B cell (primary cell): ENCODE data around the gene LHPP. TPM values are rescaled to one million over a fixed set of nuclear protein-coding genes. Genes with fewer than 3 reads are reported as not detected.
A peak's percentile ranks its signal among the peaks of the same experiment; 100 is the strongest.

Experiments used
- ATAC-seq: fragments of 200-7000 bp; cut with Tn5 transposase; one replicate; pipeline ENCODE4 v1.10.0; 2021; ENCODE audit warnings: low read depth, mild to moderate bottlenecking, moderate number of reproducible peaks, moderate library complexity
- CTCF ChIA-PET: fragments of 350-600 bp; sonication (Branson Sonifier 250); formaldehyde crosslinking; loops from one replicate; lab custom pipeline; 2021; ENCODE audit warnings: antibody characterized with exemption, inconsistent platforms; lab: Charles Lee
- POLR2A ChIA-PET: fragments of 350-600 bp; sonication (Branson Sonifier 250); formaldehyde crosslinking; loops from one replicate; lab custom pipeline; 2021; ENCODE audit warnings: antibody characterized with exemption; lab: Charles Lee
- DNase-seq: peaks from one replicate; pipeline ENCODE4 v3.0.0; 2013
- H2AFZ ChIP-seq: 2 replicates; pipeline ENCODE4 v1.6.1; 2012; ENCODE audit warnings: mild to moderate bottlenecking, low read depth, low read length; ENCODE audit not compliant: insufficient read depth, poor library complexity, severe bottlenecking
- H3K27ac ChIP-seq, 2 donors: 1 replicate in 1 of 2; 2 replicates in 1 of 2; pipeline ENCODE4 v1.5.1; 2012 to 2013; ENCODE audit warnings: low read length in 2 of 2, mild to moderate bottlenecking in 2 of 2, moderate library complexity in 1 of 2
- H3K27me3 ChIP-seq, 4 experiments: fragments of 200-600 bp in 1 of 4; sonication (generic) in 1 of 4; replicated peaks in 1 of 4; 1 replicate in 2 of 4; 2 replicates in 2 of 4; pipeline versions ENCODE4 v1.6.1 to v1.7.0; 2013 to 2016; ENCODE audit warnings: low read length in 3 of 4, mild to moderate bottlenecking in 2 of 4, mixed read lengths in 1 of 4, moderate library complexity in 1 of 4; ENCODE audit not compliant: insufficient read depth in 4 of 4, control insufficient read depth in 3 of 4; ENCODE audit errors: control extremely low read depth in 1 of 4
- H3K36me3 ChIP-seq, 2 experiments: replicated peaks in 1 of 2; 1 replicate in 1 of 2; 2 replicates in 1 of 2; pipeline versions ENCODE4 v1.6.1 to v1.7.1; 2013; ENCODE audit warnings: low read length in 1 of 2; ENCODE audit not compliant: insufficient read depth in 2 of 2, control insufficient read depth in 1 of 2; ENCODE audit errors: control extremely low read depth in 1 of 2, extremely low read depth in 1 of 2
- H3K4me1 ChIP-seq, 2 donors: fragments of 200-600 bp in 1 of 2; sonication (generic) in 1 of 2; 1 replicate in 1 of 2; 2 replicates in 1 of 2; pipeline versions ENCODE4 v1.5.1 to v1.6.1; 2013 to 2017; ENCODE audit warnings: low read length in 2 of 2; ENCODE audit not compliant: control insufficient read depth in 2 of 2, insufficient read depth in 2 of 2
- H3K4me2 ChIP-seq: replicated peaks from 2 replicates; pipeline ENCODE3; 2012; ENCODE audit warnings: mild to moderate bottlenecking, low read depth, low read length; ENCODE audit not compliant: poor library complexity, severe bottlenecking
- H3K4me3 ChIP-seq, 5 experiments: fragments of 200-600 bp in 1 of 5; sonication (generic) in 1 of 5; 1 replicate in 3 of 5; 2 replicates in 2 of 5; pipeline versions ENCODE4 v1.5.1 to v1.7.0; 2011 to 2016; ENCODE audit warnings: low read length in 4 of 5, mild to moderate bottlenecking in 4 of 5, low read depth in 2 of 5, control low read depth in 1 of 5, moderate library complexity in 1 of 5; ENCODE audit not compliant: insufficient read depth in 1 of 5; ENCODE audit errors: control extremely low read depth in 1 of 5, extremely low read depth in 1 of 5
- H3K79me2 ChIP-seq: fragments of 200-600 bp; sonication (generic); one replicate; pipeline ENCODE4 v1.6.0; 2016; ENCODE audit warnings: low read length; ENCODE audit not compliant: control insufficient read depth, insufficient read depth
- H3K9ac ChIP-seq: fragments of 200-600 bp; sonication (generic); 2 replicates; pipeline ENCODE4 v1.6.1; 2017; ENCODE audit warnings: mild to moderate bottlenecking, low read length, moderate library complexity
- H3K9me3 ChIP-seq, 3 donors: one replicate each; pipeline versions ENCODE4 v1.6.1 to v1.7.1; 2013; ENCODE audit warnings: low read length in 2 of 3; ENCODE audit not compliant: control insufficient read depth in 2 of 3, insufficient read depth in 1 of 3; ENCODE audit errors: control extremely low read depth in 1 of 3
- H4K20me1 ChIP-seq: 2 replicates; pipeline ENCODE4 v1.6.0; 2012; ENCODE audit warnings: mild to moderate bottlenecking, low read length; ENCODE audit not compliant: insufficient read depth, control insufficient read depth, poor library complexity, severe bottlenecking
- H3K27ac Mint-ChIP-seq: one replicate; pipeline ENCODE4 v1.8.0; 2021; ENCODE audit warnings: mixed read lengths
- H3K27me3 Mint-ChIP-seq: one replicate; pipeline ENCODE4 v1.8.0; 2021; ENCODE audit warnings: mixed read lengths
- H3K4me1 Mint-ChIP-seq: one replicate; pipeline ENCODE4 v1.8.0; 2021; ENCODE audit warnings: mixed read lengths
- H3K4me3 Mint-ChIP-seq: one replicate; pipeline ENCODE4 v1.8.0; 2021; ENCODE audit warnings: mixed read lengths
- H3K9me3 Mint-ChIP-seq: one replicate; pipeline ENCODE4 v1.8.0; 2022; ENCODE audit warnings: mixed read lengths; ENCODE audit not compliant: insufficient read depth
- EZH2 ChIP-seq: IDR thresholded peaks from 2 replicates; pipeline ENCODE4 v1.6.1; 2012; ENCODE audit warnings: borderline replicate concordance, low read depth, mild to moderate bottlenecking, moderate library complexity, low read length; ENCODE audit not compliant: insufficient read depth, poor library complexity, severe bottlenecking
- WGBS: methylation state at CpG from one replicate; pipeline ENCODE4 v1.1.5; 2013; ENCODE audit warnings: missing lambda C conversion rate; ENCODE audit not compliant: insufficient coverage; 5-methylcytosine and 5-hydroxymethylcytosine counted together
- intact Hi-C: fragments of 100-400 bp; cut with micrococcal nuclease; formaldehyde crosslinking; loops from one replicate; pipeline ENCODE4 v1.10.0; 2022
- polyA plus RNA-seq: library from polyadenylated mRNA; depleted of rRNA; stranded (reverse); fragments of >200 nt; gene quantifications from 2 replicates; pipeline ENCODE4 v1.2.3, GENCODE V29; 2012
- total RNA-seq, 2 donors: library from RNA; stranded (reverse); fragments of 120-200 nt in 1 of 2; gene quantifications; 1 replicate in 1 of 2; 2 replicates in 1 of 2; pipeline versions ENCODE4 v1.2.3 to v1.2.4, GENCODE V29; 2013 to 2022
- TF ChIP-seq, protein P1 (sequence below): fragments of 200-600 bp; IDR thresholded peaks from one replicate; pipeline ENCODE4 v1.8.0; 2022; ENCODE audit warnings: antibody characterized with exemption, mild to moderate bottlenecking

LHPP gene
- total and polyA plus RNA-seq, 2 donors (not counting 1 experiment from before 2014, with no cell fraction given), result 60.2 to 83.5 TPM

DNA sequence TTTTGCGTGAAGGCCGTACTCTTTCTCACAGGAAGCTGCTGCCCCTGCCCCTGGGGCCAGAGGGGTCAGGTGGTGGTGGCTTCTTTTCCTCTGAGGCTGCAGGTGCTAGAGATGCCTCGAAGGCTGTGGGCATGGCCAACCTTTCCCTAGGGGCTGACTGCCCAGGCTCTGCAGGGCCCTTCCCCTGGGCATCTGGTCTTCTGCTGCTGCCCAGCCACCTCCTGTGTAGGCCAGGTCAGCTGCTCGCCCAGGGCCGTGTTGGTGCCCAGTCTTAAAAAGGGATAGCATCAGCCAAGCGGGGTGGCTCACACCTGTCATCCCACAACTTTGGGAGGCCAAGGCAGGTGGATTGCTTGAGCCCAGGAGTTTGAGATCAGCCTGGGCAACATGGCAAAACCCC, 168.2 kb downstream of the LHPP start:
- DNase-seq, result no peak
- no peak for ATAC-seq
- Histone ChIP-seq H3K79me2 (peaks cover 100% of the 10 kb centered on the region), H4K20me1 (peaks cover 28% of the 10 kb centered on the region), H3K27ac (peak overlapping the region; percentile 83 to 97), H2AFZ (no peak overlapping the region), H3K4me1 (peaks cover 90 to 99% of the 10 kb centered on the region in 2 donors), H3K9me3 (peaks cover 0 to 9% (median 2%) of the 10 kb centered on the region in 3 donors), H3K9ac (no peak overlapping the region), H3K4me3 (no peak overlapping the region), H3K27me3 (no peaks in the 10 kb centered on the region), H3K36me3 (peaks cover 2 to 29% of the 10 kb centered on the region in 2 experiments), H3K4me2 (peak overlapping the region; percentile 63)
- H3K4me3 Mint-ChIP-seq, result peak overlapping the region; percentile 69
- TF ChIP-seq, protein P1, sequence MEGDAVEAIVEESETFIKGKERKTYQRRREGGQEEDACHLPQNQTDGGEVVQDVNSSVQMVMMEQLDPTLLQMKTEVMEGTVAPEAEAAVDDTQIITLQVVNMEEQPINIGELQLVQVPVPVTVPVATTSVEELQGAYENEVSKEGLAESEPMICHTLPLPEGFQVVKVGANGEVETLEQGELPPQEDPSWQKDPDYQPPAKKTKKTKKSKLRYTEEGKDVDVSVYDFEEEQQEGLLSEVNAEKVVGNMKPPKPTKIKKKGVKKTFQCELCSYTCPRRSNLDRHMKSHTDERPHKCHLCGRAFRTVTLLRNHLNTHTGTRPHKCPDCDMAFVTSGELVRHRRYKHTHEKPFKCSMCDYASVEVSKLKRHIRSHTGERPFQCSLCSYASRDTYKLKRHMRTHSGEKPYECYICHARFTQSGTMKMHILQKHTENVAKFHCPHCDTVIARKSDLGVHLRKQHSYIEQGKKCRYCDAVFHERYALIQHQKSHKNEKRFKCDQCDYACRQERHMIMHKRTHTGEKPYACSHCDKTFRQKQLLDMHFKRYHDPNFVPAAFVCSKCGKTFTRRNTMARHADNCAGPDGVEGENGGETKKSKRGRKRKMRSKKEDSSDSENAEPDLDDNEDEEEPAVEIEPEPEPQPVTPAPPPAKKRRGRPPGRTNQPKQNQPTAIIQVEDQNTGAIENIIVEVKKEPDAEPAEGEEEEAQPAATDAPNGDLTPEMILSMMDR, result no peak
- TF ChIP-seq EZH2, result no peak
- no peaks in the 10 kb centered on the region for H3K27me3 Mint-ChIP-seq
- WGBS, result 22% methylated on average over 4 of the region's 6 CpGs
- H3K4me1 Mint-ChIP-seq, result peaks cover 90% of the 10 kb centered on the region
- peak overlapping the region; percentile 99 for H3K27ac Mint-ChIP-seq
- ChIA-PET POLR2A (interaction anchor here (1.0 to 1.3 kb wide), 2 partner anchors 10 to 112 kb away, joined by 3 to 5 read pairs; no protein-coding TSS in a partner anchor), CTCF (interaction anchor here (0.7 to 7.5 kb wide), 8 partner anchors 9 to 112 kb away, joined by 3 to 100 read pairs (median 9); no protein-coding TSS in a partner anchor)
- intact Hi-C loops, result loop anchor here (1.0 kb wide), 1 partner anchor 11 kb away; no protein-coding TSS in a partner anchor
- no peaks in the 10 kb centered on the region for H3K9me3 Mint-ChIP-seq

DNA sequence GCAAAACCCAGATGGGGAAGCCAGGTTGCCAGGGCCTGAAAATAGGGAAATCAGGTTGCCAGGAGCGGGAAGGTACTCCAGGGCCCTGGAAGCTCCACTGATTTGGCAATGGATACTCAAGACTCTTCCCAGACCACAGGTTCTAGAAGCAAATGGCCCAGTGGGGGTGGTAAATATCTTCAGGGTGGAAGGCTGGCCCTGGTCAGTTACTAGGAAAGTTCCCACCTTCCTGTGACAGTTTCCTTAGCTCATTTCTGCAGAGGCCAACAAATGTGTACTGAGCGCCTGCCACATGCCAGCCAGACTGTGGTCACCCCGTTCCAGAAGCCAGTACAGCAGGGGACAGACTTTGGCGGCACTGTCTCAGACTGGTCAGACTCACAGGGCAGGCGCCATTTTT, 168.9 kb downstream of the LHPP start:
- CTCF ChIA-PET, result interaction anchor here (1.9 to 7.5 kb wide), 4 partner anchors 15 to 111 kb away, joined by 4 to 100 read pairs (median 42); no protein-coding TSS in a partner anchor

More for the DNA sequence above, 168.9 kb downstream of the LHPP start:
- no peak for TF ChIP-seq EZH2
- TF ChIP-seq, protein P1, result no peak
- Mint-ChIP-seq H3K27me3 (no peaks in the 10 kb centered on the region), H3K9me3 (no peaks in the 10 kb centered on the region), H3K4me1 (peaks cover 88% of the 10 kb centered on the region), H3K4me3 (peak overlapping the region; percentile 53), H3K27ac (peak overlapping the region; percentile 99)
- Histone ChIP-seq H4K20me1 (peaks cover 30% of the 10 kb centered on the region), H3K27ac (peak overlapping the region; percentile 83 to 97), H3K9ac (no peak overlapping the region), H2AFZ (no peak overlapping the region), H3K4me2 (peak overlapping the region; percentile 63), H3K36me3 (peaks cover 2 to 33% of the 10 kb centered on the region in 2 experiments), H3K4me3 (no peak overlapping the region), H3K27me3 (no peaks in the 10 kb centered on the region), H3K79me2 (peaks cover 100% of the 10 kb centered on the region), H3K4me1 (peaks cover 86 to 93% of the 10 kb centered on the region in 2 donors), H3K9me3 (peaks cover 0 to 9% (median 2%) of the 10 kb centered on the region in 3 donors)
- ATAC-seq (no peak), DNase-seq (no peak)
- intact Hi-C loops, result no loop called here
- WGBS, result 100% methylated on average over 5 of the region's 5 CpGs
- POLR2A ChIA-PET, result no interaction called here
